ENCODE data around the gene MACROD2.

MACROD2 gene

DNA sequence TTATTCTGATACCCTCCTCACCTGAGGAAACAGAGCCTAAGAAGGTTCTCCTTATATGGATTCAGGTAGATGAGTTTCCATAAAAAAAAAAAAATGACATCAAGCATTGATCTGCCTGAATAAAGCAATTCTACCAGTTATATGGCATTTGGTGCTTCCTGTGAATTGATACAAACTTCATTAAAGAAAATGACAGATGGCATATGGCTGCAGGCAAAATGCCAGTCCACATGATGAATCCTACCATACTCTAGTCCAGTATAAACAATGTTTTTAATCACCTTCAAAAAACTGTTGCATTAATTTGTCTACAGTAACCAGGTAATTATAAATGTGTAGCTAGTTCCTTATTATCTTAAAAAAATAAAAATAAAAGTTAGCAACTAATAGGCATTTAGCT lies 901.3 kb downstream of the MACROD2 start:
- Histone ChIP-seq H3K36me3 (ENCODE audit: insufficient read depth, low read length) (no peaks in the 10 kb centered on the region), H3K27me3 (ENCODE audit: insufficient read depth, low read length) (no peaks in the 10 kb centered on the region), H3K4me3 (ENCODE audit: low read length) (no peak overlapping the region), H3K4me1 (ENCODE audit: insufficient read depth, low read length) (no peaks in the 10 kb centered on the region), H3K9me3 (ENCODE audit: low read length) (no peaks in the 10 kb centered on the region), H2AFZ (ENCODE audit: low read depth, low read length) (no peak overlapping the region)

DNA sequence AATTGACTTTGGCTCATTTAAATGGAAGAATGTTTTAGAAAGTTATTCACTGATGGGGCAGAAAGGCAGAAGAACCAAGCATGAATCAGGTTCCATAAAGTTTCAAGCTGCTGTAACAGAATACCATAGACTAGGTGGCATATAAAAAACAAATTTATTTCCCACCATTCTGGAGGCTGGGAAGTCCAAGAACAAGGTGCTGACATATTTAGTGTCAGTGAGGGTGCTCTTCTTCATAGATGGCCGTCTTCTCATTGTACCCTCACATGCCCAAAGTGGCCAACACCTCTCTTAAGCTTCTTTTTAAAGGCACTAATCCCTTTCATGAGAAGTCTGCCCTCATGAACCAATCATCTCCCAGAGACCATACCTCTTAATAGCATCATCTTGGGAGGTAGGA lies 902.3 kb downstream of the MACROD2 start:
- H3K27me3 ChIP-seq (ENCODE audit: insufficient read depth, low read length): no peaks in the 10 kb centered on the region
- H2AFZ ChIP-seq (ENCODE audit: low read depth, low read length): no peak overlapping the region
- no peaks in the 10 kb centered on the region for H3K4me1 ChIP-seq (ENCODE audit: insufficient read depth, low read length)
- H3K4me3 ChIP-seq (ENCODE audit: low read length): no peak overlapping the region
- no peaks in the 10 kb centered on the region for H3K9me3 ChIP-seq (ENCODE audit: low read length)
- no peaks in the 10 kb centered on the region for H3K36me3 ChIP-seq (ENCODE audit: insufficient read depth, low read length)

DNA sequence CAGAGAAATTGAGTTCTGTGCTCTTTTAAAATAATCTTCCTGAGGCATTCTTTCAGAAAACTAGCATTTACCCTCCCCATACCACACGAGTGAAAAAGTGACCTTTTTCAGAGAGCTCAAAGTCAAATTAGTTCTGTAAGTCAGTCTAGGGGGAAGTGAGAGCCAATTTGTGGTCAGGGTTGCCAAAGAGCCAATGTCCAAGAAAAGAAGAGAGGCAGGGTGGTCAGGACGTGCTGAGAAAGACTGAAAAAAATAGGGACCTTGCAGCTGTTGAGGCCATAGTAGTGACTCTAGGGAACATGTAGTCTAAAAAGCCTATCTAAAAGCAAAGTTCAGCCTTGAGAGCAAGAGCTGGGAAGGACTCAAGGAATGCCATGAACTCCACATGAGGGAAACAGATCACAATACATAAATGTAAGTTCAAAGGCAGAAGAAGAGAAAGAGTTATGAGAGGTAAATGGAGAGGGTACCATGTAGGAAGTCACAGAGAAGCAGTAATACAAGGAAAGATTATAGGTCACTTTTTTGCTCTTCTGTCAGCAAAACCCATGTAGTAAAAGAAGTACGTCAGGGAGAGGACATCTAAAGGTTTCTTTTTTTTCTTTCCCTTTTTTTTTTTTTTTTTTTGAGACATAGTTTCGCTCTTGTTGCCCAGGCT lies 907.2 kb downstream of the MACROD2 start:
- Histone ChIP-seq H3K9me3 (ENCODE audit: low read length) (no peaks in the 10 kb centered on the region), H3K4me1 (ENCODE audit: insufficient read depth, low read length) (peaks cover 6% of the 10 kb centered on the region), H3K4me3 (ENCODE audit: low read length) (no peak overlapping the region), H2AFZ (ENCODE audit: low read depth, low read length) (no peak overlapping the region), H3K27me3 (ENCODE audit: insufficient read depth, low read length) (no peaks in the 10 kb centered on the region), H3K36me3 (ENCODE audit: insufficient read depth, low read length) (no peaks in the 10 kb centered on the region)

DNA sequence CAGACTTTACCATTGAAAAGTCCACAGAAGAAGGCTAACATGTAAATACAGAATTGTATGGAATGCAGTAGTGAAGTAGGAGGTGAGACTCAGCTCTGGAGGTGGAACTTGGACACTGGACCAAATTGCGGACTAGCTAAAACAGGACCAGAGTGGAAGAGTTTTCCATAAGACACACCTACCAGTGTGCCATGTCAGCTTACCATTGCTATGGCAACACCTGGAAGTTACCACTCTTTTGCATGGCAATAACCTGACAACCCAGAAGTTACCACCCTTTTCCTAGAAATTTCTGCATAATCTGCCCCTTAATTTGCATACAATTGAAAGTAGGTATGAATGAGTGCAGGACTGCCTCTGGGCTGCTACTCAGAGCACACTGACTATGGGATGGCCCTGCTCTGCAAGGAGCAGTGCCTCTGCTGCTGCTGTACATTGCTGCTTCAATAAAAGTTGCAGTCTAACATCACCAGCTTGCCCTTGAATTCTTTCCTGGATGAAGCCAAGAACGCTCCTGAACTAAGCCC lies 911.7 kb downstream of the MACROD2 start:
- Histone ChIP-seq H3K9me3 (ENCODE audit: low read length) (no peaks in the 10 kb centered on the region), H3K27me3 (ENCODE audit: insufficient read depth, low read length) (no peaks in the 10 kb centered on the region), H3K4me1 (ENCODE audit: insufficient read depth, low read length) (peaks cover 6% of the 10 kb centered on the region), H3K36me3 (ENCODE audit: insufficient read depth, low read length) (no peaks in the 10 kb centered on the region), H2AFZ (ENCODE audit: low read depth, low read length) (no peak overlapping the region), H3K4me3 (ENCODE audit: low read length) (no peak overlapping the region)

DNA sequence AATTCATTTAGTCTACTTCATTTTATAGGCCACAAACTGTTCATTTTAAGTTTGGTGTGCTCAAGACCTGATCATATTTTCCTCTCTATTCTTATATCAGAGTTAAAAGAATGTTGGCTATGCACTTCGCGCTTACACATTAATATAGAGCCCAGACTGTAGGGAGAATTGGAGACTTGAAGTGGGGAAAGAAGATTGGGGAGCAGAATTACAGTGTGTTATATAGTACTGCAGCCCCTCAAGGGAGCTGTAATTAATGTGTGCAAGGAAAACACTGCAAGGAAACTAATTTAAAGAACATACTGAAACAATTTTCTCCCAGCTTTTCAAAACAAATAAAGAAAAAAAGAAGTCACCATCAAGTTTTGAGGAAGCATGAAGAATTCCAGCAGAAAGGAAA lies 914.8 kb downstream of the MACROD2 start:
- no peaks in the 10 kb centered on the region for H3K9me3 ChIP-seq (ENCODE audit: low read length)
- no peaks in the 10 kb centered on the region for H3K36me3 ChIP-seq (ENCODE audit: insufficient read depth, low read length)
- H3K27me3 ChIP-seq (ENCODE audit: insufficient read depth, low read length): no peaks in the 10 kb centered on the region
- H3K4me3 ChIP-seq (ENCODE audit: low read length): no peak overlapping the region
- peaks cover 6% of the 10 kb centered on the region for H3K4me1 ChIP-seq (ENCODE audit: insufficient read depth, low read length)
- no peak overlapping the region for H2AFZ ChIP-seq (ENCODE audit: low read depth, low read length)

DNA sequence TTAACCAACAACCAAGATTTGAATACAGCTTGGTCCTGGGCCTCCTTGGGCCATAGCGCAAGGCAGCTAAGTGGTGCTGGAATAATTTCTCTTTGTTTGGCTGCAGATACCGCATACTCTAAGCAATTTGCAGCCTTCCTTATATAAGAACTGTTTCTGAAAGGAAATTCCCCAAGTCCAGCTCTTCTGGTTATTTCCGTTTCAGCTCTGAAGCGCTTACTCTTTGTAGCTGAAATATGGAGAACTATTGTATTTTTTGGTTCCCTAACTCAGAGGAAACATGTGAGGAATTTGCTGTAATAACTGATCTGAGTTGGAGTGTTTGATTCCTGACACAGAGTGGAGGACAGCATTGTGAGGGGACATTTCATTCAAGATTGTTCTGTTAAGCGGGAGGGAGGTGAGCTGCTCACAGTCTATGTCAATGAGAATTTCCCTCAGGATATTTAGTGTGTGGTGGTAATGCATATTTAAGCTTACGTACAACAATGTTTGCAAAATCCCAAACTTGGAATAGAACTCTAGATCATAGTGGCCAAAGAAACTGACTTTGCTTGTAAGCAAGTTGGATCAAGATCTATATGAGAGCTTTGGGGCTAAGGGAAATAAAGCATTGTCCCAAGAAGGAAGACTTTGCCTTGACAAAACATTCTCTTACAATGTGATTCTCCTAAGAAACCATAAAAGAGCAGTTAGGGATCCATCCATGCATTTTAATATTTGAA lies 918.7 kb downstream of the MACROD2 start:
- Histone ChIP-seq H3K4me1 (ENCODE audit: insufficient read depth, low read length) (no peaks in the 10 kb centered on the region), H3K27me3 (ENCODE audit: insufficient read depth, low read length) (no peaks in the 10 kb centered on the region), H3K4me3 (ENCODE audit: low read length) (no peak overlapping the region), H3K36me3 (ENCODE audit: insufficient read depth, low read length) (no peaks in the 10 kb centered on the region), H2AFZ (ENCODE audit: low read depth, low read length) (no peak overlapping the region), H3K9me3 (ENCODE audit: low read length) (no peaks in the 10 kb centered on the region)

DNA sequence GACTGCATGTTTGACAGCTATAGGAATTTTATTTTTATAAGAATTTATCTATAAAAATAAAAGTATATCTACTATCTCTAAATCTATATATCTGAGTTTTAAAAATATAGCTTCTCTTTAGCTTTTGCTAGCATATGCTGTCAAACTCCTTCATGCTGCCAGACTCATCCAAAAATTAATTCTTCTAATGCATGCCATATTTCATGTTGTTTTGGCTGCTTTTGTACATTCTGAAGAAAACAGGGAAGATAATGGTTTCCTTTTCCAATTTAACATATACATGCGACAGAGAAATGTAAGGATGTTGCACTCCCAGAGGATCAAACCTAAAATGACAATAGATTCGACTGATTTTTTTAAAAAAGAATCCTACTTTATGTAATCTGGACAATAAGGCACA lies 919.3 kb downstream of the MACROD2 start:
- H3K4me3 ChIP-seq (ENCODE audit: low read length): no peak overlapping the region

DNA sequence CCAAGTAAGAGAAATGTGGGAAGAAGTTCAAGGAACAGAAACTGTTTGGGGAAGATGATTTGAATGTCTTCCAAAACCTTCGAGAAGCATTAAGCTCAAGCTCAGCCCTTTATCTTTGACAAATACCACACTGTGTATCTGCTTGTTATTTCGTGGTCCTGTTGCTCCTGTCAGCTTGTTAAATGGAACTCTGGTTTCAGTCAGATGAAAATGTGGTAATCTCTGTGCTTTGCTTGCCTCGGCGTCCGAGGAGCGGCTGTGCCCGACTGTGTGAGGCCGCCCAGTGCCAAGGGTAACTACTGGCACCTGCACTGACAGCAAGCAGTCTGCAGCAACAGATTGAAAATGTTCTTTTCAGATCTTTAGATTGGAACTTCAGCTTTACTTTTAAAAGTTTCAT lies 920.0 kb downstream of the MACROD2 start:
- Histone ChIP-seq H3K4me3 (ENCODE audit: low read length) (no peak overlapping the region), H3K4me1 (ENCODE audit: insufficient read depth, low read length) (no peaks in the 10 kb centered on the region), H2AFZ (ENCODE audit: low read depth, low read length) (no peak overlapping the region), H3K27me3 (ENCODE audit: insufficient read depth, low read length) (no peaks in the 10 kb centered on the region), H3K36me3 (ENCODE audit: insufficient read depth, low read length) (no peaks in the 10 kb centered on the region), H3K9me3 (ENCODE audit: low read length) (no peaks in the 10 kb centered on the region)

More for the DNA sequence above, 919.3 kb downstream of the MACROD2 start:
- H3K4me1 ChIP-seq (ENCODE audit: insufficient read depth, low read length): no peaks in the 10 kb centered on the region
- H3K36me3 ChIP-seq (ENCODE audit: insufficient read depth, low read length): no peaks in the 10 kb centered on the region
- H3K9me3 ChIP-seq (ENCODE audit: low read length): no peaks in the 10 kb centered on the region
- no peak overlapping the region for H2AFZ ChIP-seq (ENCODE audit: low read depth, low read length)
- H3K27me3 ChIP-seq (ENCODE audit: insufficient read depth, low read length): no peaks in the 10 kb centered on the region

DNA sequence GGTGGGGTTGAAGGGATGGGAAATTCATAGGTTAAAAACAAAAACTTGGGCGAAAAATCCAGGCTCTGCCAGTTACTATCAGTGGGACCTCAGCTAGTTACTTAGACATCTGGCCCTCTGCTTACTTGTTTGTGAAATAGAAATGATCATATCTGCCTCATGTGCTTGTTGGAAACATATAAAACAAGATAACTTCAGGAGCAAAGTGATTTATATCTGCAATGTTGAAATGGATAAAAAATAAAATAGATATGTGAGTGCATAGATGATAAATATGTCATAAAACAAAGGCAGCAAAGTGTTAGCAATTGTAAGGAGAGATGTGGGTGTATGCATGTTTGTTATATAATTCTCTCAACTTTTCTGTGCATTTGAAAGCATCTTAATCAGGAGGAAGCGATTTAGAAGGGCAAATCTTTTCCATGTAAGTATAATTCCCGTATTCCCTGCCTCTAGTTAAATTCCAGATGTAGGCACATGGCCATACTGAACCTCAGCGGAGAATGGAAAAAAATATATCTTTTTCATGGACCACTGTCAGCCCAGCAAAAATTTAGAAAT lies 921.1 kb downstream of the MACROD2 start:
- H3K4me3 ChIP-seq (ENCODE audit: low read length): no peak overlapping the region
- H3K36me3 ChIP-seq (ENCODE audit: insufficient read depth, low read length): no peaks in the 10 kb centered on the region
- H3K9me3 ChIP-seq (ENCODE audit: low read length): no peaks in the 10 kb centered on the region
- no peak overlapping the region for H2AFZ ChIP-seq (ENCODE audit: low read depth, low read length)
- no peaks in the 10 kb centered on the region for H3K4me1 ChIP-seq (ENCODE audit: insufficient read depth, low read length)
- no peaks in the 10 kb centered on the region for H3K27me3 ChIP-seq (ENCODE audit: insufficient read depth, low read length)

DNA sequence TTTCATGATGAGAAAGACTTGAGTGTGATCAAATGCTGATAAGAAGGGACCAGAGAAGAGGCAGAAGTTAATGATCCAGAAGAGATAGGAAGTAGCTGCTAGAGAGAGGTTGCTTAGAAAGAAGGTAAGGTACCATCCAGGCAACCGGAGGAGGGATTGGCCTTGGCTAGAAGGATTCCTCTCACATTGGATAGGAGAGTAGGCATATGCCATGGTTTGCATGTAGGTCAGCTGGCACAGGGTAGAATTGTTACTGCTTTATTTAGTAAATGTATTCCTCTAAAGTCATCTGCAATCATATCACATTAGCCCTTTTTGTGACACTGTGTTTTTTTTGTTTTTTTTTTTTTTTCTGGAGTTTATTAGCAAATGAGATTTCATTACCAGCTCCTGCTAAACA lies 923.0 kb downstream of the MACROD2 start:
- H3K36me3 ChIP-seq (ENCODE audit: insufficient read depth, low read length): no peaks in the 10 kb centered on the region
- no peak overlapping the region for H2AFZ ChIP-seq (ENCODE audit: low read depth, low read length)
- H3K9me3 ChIP-seq (ENCODE audit: low read length): no peaks in the 10 kb centered on the region
- no peak overlapping the region for H3K4me3 ChIP-seq (ENCODE audit: low read length)
- H3K27me3 ChIP-seq (ENCODE audit: insufficient read depth, low read length): no peaks in the 10 kb centered on the region
- H3K4me1 ChIP-seq (ENCODE audit: insufficient read depth, low read length): no peaks in the 10 kb centered on the region

DNA sequence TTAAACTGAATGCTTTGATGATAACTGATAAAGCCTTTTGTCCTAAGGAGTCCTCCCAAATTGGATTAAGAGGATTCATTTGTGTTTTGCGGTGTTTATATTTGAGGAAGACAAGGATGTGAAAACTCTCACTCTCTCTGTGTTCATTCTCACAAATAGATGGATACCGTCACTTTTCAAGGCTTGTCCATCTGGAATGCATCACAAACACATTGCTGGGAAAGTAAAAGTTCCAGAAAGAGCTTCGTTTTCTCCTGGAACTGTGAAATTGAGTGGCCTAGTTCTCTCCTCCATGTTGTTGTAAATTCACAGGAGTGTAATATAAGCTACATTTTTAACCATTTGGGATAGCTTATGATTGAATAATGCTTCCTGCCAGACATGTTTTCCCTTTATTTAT lies 923.7 kb downstream of the MACROD2 start:
- Histone ChIP-seq H3K27me3 (ENCODE audit: insufficient read depth, low read length) (no peaks in the 10 kb centered on the region), H3K4me1 (ENCODE audit: insufficient read depth, low read length) (no peaks in the 10 kb centered on the region), H2AFZ (ENCODE audit: low read depth, low read length) (peak overlapping the region; percentile 39), H3K9me3 (ENCODE audit: low read length) (no peaks in the 10 kb centered on the region), H3K4me3 (ENCODE audit: low read length) (no peak overlapping the region), H3K36me3 (ENCODE audit: insufficient read depth, low read length) (no peaks in the 10 kb centered on the region)

DNA sequence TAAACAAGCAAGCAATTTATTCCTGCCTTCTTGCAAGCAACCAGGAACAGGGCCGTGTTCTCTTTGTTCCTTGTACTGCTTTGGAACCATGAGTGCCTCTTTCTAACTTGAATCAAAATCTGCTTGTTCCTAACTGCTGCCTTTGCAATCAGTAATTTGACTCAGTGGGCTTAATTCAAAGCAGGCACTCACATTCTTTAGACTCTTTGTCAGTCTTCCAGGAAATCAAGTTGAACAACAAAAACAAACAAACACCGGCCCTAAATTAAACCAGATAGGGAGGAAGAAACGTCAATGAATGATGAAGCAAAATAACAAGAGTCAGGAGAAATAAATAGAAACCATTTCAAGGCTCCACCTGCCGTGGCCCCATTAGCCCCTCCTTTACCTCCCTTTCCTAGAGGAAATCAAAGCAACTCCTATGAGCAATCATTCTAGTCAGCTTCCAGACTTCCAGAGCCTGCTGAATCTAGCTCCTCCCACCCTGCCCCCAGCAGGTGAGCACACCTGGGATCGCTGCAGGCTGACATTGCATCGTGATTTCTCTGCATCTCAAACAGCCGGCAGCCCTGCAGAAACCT lies 924.3 kb downstream of the MACROD2 start:
- Histone ChIP-seq H3K9me3 (ENCODE audit: low read length) (no peaks in the 10 kb centered on the region), H3K36me3 (ENCODE audit: insufficient read depth, low read length) (no peaks in the 10 kb centered on the region), H3K27me3 (ENCODE audit: insufficient read depth, low read length) (no peaks in the 10 kb centered on the region), H3K4me1 (ENCODE audit: insufficient read depth, low read length) (no peaks in the 10 kb centered on the region), H3K4me3 (ENCODE audit: low read length) (no peak overlapping the region), H2AFZ (ENCODE audit: low read depth, low read length) (peak overlapping the region; percentile 39)

DNA sequence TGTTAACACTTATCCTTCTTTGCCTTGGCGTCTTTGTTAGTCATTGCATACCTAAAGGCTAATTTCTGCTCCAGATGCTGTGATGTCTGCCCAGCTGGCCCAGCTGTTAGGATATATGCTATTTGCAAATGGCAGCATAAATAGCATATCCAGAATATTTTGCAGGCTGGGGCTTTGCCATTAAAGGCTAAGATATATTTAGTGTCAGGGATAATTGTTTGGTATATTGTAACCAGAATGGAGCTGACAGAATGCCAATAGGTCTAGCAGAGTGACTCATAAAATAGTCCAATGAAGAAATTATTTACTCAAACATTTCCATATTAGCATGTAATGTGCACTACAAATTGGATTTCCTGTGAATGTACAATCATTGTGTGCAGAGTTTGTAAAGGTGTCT lies 926.2 kb downstream of the MACROD2 start:
- Histone ChIP-seq H3K9me3 (ENCODE audit: low read length) (no peaks in the 10 kb centered on the region), H3K27me3 (ENCODE audit: insufficient read depth, low read length) (no peaks in the 10 kb centered on the region), H2AFZ (ENCODE audit: low read depth, low read length) (no peak overlapping the region), H3K4me1 (ENCODE audit: insufficient read depth, low read length) (no peaks in the 10 kb centered on the region), H3K36me3 (ENCODE audit: insufficient read depth, low read length) (no peaks in the 10 kb centered on the region), H3K4me3 (ENCODE audit: low read length) (no peak overlapping the region)
